Measurements from ENCODE around the gene HOXD1.

DNA sequence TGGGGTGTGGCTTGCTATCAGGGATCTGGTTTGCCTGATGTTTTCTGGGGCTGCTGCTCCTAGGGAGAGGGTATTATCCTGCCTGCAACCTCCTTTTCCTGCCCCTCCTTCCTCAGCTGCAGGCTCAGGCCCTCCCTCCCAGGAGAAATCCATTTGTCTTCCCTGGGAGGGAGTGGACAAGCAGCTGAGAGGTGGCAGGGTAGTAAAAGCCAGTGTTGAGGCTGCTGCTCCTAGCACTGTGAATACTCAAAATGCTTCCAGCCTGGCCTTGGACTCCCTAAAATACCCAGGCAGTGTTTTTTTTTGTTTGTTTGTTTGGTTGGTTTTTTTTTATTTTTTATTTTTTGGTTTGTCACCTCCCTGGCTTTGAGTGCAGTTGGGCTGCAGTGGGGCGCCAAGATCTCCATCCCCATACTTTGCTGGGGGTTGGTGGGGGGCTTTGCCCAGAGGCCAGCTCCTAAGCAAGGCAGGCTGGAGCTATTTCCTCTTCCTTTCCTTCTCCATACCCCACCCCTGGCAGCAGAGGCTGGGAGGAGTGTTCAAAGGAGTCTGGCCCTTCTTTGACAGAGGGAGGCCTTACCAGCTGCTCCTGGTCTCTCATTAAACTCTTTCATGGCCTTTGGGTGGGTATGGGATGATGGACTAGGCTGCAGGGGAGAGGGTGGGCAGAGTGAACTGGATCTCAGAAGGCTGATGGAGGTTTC lies 17.7 kb upstream of the HOXD1 start:
- TF ChIP-seq, protein P1, sequence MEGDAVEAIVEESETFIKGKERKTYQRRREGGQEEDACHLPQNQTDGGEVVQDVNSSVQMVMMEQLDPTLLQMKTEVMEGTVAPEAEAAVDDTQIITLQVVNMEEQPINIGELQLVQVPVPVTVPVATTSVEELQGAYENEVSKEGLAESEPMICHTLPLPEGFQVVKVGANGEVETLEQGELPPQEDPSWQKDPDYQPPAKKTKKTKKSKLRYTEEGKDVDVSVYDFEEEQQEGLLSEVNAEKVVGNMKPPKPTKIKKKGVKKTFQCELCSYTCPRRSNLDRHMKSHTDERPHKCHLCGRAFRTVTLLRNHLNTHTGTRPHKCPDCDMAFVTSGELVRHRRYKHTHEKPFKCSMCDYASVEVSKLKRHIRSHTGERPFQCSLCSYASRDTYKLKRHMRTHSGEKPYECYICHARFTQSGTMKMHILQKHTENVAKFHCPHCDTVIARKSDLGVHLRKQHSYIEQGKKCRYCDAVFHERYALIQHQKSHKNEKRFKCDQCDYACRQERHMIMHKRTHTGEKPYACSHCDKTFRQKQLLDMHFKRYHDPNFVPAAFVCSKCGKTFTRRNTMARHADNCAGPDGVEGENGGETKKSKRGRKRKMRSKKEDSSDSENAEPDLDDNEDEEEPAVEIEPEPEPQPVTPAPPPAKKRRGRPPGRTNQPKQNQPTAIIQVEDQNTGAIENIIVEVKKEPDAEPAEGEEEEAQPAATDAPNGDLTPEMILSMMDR (IDR thresholded peaks at IDR 0.05), result no peak
- TF ChIP-seq POLR2A (IDR thresholded peaks at IDR 0.05), result no peak
